Measurements from ENCODE around the gene MYO1D. TPM values are rescaled to one million over a fixed set of nuclear protein-coding genes. Genes with fewer than 3 reads are reported as not detected.

The MYO1D gene
- total and polyA plus RNA-seq, 4 donors = 4.5 to 22.9 (median 13.3) TPM

DNA sequence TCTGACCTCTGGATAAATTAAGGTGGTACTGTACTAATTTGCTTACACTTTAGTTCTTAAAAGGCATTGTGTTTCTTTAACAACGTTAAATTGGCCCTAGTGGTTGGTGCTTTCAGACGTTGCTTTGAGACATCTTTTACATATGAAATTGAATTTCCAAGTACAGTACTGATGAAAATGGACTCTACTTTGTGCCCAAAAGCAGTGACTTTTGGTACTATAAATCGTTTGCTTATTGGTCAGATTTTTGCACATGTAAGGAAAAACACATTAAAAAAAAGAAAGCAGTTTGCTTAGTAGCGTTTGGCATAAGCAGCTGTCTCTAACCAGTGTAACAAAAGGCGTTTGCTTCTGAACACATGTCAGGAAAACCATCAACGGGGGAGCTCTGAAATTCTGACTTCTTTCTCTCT lies 250.5 kb downstream of the MYO1D start (continued):
- TF ChIP-seq, protein P1, sequence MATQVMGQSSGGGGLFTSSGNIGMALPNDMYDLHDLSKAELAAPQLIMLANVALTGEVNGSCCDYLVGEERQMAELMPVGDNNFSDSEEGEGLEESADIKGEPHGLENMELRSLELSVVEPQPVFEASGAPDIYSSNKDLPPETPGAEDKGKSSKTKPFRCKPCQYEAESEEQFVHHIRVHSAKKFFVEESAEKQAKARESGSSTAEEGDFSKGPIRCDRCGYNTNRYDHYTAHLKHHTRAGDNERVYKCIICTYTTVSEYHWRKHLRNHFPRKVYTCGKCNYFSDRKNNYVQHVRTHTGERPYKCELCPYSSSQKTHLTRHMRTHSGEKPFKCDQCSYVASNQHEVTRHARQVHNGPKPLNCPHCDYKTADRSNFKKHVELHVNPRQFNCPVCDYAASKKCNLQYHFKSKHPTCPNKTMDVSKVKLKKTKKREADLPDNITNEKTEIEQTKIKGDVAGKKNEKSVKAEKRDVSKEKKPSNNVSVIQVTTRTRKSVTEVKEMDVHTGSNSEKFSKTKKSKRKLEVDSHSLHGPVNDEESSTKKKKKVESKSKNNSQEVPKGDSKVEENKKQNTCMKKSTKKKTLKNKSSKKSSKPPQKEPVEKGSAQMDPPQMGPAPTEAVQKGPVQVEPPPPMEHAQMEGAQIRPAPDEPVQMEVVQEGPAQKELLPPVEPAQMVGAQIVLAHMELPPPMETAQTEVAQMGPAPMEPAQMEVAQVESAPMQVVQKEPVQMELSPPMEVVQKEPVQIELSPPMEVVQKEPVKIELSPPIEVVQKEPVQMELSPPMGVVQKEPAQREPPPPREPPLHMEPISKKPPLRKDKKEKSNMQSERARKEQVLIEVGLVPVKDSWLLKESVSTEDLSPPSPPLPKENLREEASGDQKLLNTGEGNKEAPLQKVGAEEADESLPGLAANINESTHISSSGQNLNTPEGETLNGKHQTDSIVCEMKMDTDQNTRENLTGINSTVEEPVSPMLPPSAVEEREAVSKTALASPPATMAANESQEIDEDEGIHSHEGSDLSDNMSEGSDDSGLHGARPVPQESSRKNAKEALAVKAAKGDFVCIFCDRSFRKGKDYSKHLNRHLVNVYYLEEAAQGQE (IDR thresholded peaks at IDR 0.05) = no peak

DNA sequence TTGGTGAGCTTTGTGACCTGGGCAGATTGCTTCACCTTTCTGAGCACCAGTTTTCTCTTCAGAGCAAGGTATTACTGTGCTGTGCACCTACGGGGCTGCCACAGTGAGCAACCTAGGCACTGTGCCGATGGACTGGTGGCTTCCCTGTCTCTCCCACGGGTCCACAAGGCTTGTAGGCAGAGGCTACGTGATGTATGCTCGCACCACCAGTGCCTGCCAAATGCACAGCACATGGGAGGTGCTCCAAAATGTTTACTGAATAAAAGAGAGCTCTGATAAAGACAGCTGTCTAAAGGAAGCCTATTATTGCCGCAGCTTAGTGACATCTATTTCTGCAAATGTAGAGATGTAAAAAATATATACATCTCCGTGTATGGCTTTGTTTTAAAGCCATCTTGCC lies 251.0 kb downstream of the MYO1D start:
- 88% methylated on average over 7 of the region's 7 CpGs for WGBS
- Histone ChIP-seq H3K9ac (ENCODE audit: low read depth in 1 of 2, low read length in 2 of 2) (no peak overlapping the region), H3K36me3 (ENCODE audit: control insufficient read depth in 4 of 4, insufficient read depth in 3 of 4, low read depth in 1 of 4, low read length in 3 of 4) (no peaks in the 10 kb centered on the region), H3K4me3 (ENCODE audit: low read depth in 1 of 3, low read length in 3 of 3) (no peak overlapping the region), H3K27ac (ENCODE audit: low read depth in 1 of 2, low read length in 2 of 2) (no peak overlapping the region), H3K9me3 (ENCODE audit: control insufficient read depth in 4 of 4, low read length in 3 of 4) (no peaks in the 10 kb centered on the region), H3K4me1 (ENCODE audit: control insufficient read depth in 4 of 4, insufficient read depth in 4 of 4, low read length in 3 of 4) (peaks cover 6 to 20% (median 15%) of the 10 kb centered on the region in 4 donors), H3K27me3 (ENCODE audit: control insufficient read depth in 4 of 4, insufficient read depth in 4 of 4, low read length in 3 of 4) (no peaks in the 10 kb centered on the region)
- DNase-seq (ENCODE audit: low spot score) = no peak
- TF ChIP-seq JUND (IDR thresholded peaks at IDR 0.05) (no peak), HNF4A (conservative IDR thresholded peaks at IDR 0.05) (no peak), NR2F2 (IDR thresholded peaks at IDR 0.05) (no peak), FOXA1 (IDR thresholded peaks at IDR 0.05) (no peak), RXRA (IDR thresholded peaks at IDR 0.05) (no peak), HNF4G (IDR thresholded peaks at IDR 0.05) (no peak), SP1 (IDR thresholded peaks at IDR 0.05) (no peak), TAF1 (conservative IDR thresholded peaks at IDR 0.05) (no peak), FOXA2 (IDR thresholded peaks at IDR 0.05) (no peak), RAD21 (IDR thresholded peaks at IDR 0.05) (no peak), YY1 (IDR thresholded peaks at IDR 0.05) (no peak), GABPA (IDR thresholded peaks at IDR 0.05 in 1 of 2, conservative IDR thresholded peaks at IDR 0.05 in 1 of 2) (no peak), EGR1 (IDR thresholded peaks at IDR 0.05; ENCODE audit: low read depth in 2 of 2) (no peak)
- TF ChIP-seq, protein P1 (IDR thresholded peaks at IDR 0.05) = no peak
- TF ChIP-seq, protein P2, sequence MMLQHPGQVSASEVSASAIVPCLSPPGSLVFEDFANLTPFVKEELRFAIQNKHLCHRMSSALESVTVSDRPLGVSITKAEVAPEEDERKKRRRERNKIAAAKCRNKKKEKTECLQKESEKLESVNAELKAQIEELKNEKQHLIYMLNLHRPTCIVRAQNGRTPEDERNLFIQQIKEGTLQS (IDR thresholded peaks at IDR 0.05) = no peak
- TF ChIP-seq, protein P3, sequence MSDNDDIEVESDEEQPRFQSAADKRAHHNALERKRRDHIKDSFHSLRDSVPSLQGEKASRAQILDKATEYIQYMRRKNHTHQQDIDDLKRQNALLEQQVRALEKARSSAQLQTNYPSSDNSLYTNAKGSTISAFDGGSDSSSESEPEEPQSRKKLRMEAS (IDR thresholded peaks at IDR 0.05) = no peak
- TF ChIP-seq, protein P4, sequence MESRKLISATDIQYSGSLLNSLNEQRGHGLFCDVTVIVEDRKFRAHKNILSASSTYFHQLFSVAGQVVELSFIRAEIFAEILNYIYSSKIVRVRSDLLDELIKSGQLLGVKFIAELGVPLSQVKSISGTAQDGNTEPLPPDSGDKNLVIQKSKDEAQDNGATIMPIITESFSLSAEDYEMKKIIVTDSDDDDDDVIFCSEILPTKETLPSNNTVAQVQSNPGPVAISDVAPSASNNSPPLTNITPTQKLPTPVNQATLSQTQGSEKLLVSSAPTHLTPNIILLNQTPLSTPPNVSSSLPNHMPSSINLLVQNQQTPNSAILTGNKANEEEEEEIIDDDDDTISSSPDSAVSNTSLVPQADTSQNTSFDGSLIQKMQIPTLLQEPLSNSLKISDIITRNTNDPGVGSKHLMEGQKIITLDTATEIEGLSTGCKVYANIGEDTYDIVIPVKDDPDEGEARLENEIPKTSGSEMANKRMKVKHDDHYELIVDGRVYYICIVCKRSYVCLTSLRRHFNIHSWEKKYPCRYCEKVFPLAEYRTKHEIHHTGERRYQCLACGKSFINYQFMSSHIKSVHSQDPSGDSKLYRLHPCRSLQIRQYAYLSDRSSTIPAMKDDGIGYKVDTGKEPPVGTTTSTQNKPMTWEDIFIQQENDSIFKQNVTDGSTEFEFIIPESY (IDR thresholded peaks at IDR 0.05) = no peak
- TF ChIP-seq, protein P5, sequence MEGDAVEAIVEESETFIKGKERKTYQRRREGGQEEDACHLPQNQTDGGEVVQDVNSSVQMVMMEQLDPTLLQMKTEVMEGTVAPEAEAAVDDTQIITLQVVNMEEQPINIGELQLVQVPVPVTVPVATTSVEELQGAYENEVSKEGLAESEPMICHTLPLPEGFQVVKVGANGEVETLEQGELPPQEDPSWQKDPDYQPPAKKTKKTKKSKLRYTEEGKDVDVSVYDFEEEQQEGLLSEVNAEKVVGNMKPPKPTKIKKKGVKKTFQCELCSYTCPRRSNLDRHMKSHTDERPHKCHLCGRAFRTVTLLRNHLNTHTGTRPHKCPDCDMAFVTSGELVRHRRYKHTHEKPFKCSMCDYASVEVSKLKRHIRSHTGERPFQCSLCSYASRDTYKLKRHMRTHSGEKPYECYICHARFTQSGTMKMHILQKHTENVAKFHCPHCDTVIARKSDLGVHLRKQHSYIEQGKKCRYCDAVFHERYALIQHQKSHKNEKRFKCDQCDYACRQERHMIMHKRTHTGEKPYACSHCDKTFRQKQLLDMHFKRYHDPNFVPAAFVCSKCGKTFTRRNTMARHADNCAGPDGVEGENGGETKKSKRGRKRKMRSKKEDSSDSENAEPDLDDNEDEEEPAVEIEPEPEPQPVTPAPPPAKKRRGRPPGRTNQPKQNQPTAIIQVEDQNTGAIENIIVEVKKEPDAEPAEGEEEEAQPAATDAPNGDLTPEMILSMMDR (IDR thresholded peaks at IDR 0.05; ENCODE audit: low read depth, low read length, missing input control) = no peak

Data from liver (tissue), 9 donors.